Measurements from ENCODE around the gene THOC5.

Gene THOC5

GRCh38 chr22:29470159-29470855 is 83.2 kb downstream of the THOC5 start:
- DNase-seq: peak; percentile 80

- peak; percentile 37 for DNase-seq
Observed at GRCh38 chr22:29469755-29470154, 83.8 kb downstream of the THOC5 start.

GRCh38 chr22:29464581-29464980 is 89.0 kb downstream of the THOC5 start:
- no peak for DNase-seq

- no peak for DNase-seq
Observed at GRCh38 chr22:29463629-29464028, 89.9 kb downstream of the THOC5 start.

GRCh38 chr22:29461263-29461662 is 92.3 kb downstream of the THOC5 start:
- no peak for DNase-seq

GRCh38 chr22:29459773-29460172 is 93.8 kb downstream of the THOC5 start:
- no peak for DNase-seq

GRCh38 chr22:29458551-29458950 is 95.0 kb downstream of the THOC5 start:
- no peak for DNase-seq

- DNase-seq: peak; percentile 59
Observed at GRCh38 chr22:29457730-29458129, 95.8 kb downstream of the THOC5 start.

- no peak for DNase-seq
Observed at GRCh38 chr22:29456211-29456671, 97.3 kb downstream of the THOC5 start.
